ENCODE results near the gene OR2L8.
A peak's percentile ranks its signal among the peaks of the same experiment; 100 is the strongest.
"Not testable (repeated sequence)": the region's sequence is repeated elsewhere in the genome, so short reads cannot be mapped to it uniquely, and the experiment has no call there.

OR2L8 gene

GRCh38 chr1:247936415-247936814 is 12.2 kb upstream of the OR2L8 start:
- in situ Hi-C loops (cut with HindIII; ENCODE audit: low pct_unique_long_range_greater_than_20kb, low sequenced_read_pairs), result no loop called here
- no peak for DNase-seq (ENCODE audit: low read depth in 1 of 2, low spot score in 1 of 2)
- TF ChIP-seq JUND (IDR thresholded peaks at IDR 0.05; ENCODE audit: low read depth), result no peak

GRCh38 chr1:247936965-247937734 is 11.5 kb upstream of the OR2L8 start:
- peak; percentile 23 to 86 for DNase-seq (ENCODE audit: low read depth in 1 of 2, low spot score in 1 of 2)
- in situ Hi-C loops (cut with HindIII; ENCODE audit: low pct_unique_long_range_greater_than_20kb, low sequenced_read_pairs), result not testable (repeated sequence)

- in situ Hi-C loops (cut with HindIII; ENCODE audit: low pct_unique_long_range_greater_than_20kb, low sequenced_read_pairs), result no loop called here
- no peak for TF ChIP-seq JUND (IDR thresholded peaks at IDR 0.05; ENCODE audit: low read depth)
- no peak for DNase-seq (ENCODE audit: low read depth in 1 of 2, low spot score in 1 of 2)
Measured at GRCh38 chr1:247942624-247943023, 6.0 kb upstream of the OR2L8 start.

GRCh38 chr1:247953408-247953807 is 4.8 kb downstream of the OR2L8 start:
- no peak for DNase-seq (ENCODE audit: low read depth in 1 of 2, low spot score in 1 of 2)
- no peak for TF ChIP-seq JUND (IDR thresholded peaks at IDR 0.05; ENCODE audit: low read depth)
- in situ Hi-C loops (cut with HindIII; ENCODE audit: low pct_unique_long_range_greater_than_20kb, low sequenced_read_pairs), result no loop called here

- peak in 1 of 2 experiments; percentile 20 for DNase-seq (ENCODE audit: low read depth in 1 of 2, low spot score in 1 of 2)
- no peak for TF ChIP-seq JUND (IDR thresholded peaks at IDR 0.05; ENCODE audit: low read depth)
- in situ Hi-C loops (cut with HindIII; ENCODE audit: low pct_unique_long_range_greater_than_20kb, low sequenced_read_pairs), result no loop called here
Measured at GRCh38 chr1:247961791-247962190, 13.1 kb downstream of the OR2L8 start.

- no peak for TF ChIP-seq JUND (IDR thresholded peaks at IDR 0.05; ENCODE audit: low read depth)
- in situ Hi-C loops (cut with HindIII; ENCODE audit: low pct_unique_long_range_greater_than_20kb, low sequenced_read_pairs), result no loop called here
- DNase-seq (ENCODE audit: low read depth in 1 of 2, low spot score in 1 of 2), result no peak
Measured at GRCh38 chr1:247962911-247963588, 14.4 kb downstream of the OR2L8 start.

GRCh38 chr1:247964933-247965332 is 16.3 kb downstream of the OR2L8 start, which contains the start of gene OR2AK2:
Gene OR2AK2 (plus strand): TSS chr1:247965233. CDS start chr1:247965377, 144 bp downstream.
- DNase-seq (ENCODE audit: low read depth in 1 of 2, low spot score in 1 of 2), result no peak
- no peak for TF ChIP-seq JUND (IDR thresholded peaks at IDR 0.05; ENCODE audit: low read depth)
- in situ Hi-C loops (cut with HindIII; ENCODE audit: low pct_unique_long_range_greater_than_20kb, low sequenced_read_pairs), result no loop called here

- no peak for DNase-seq (ENCODE audit: low read depth in 1 of 2, low spot score in 1 of 2)
- in situ Hi-C loops (cut with HindIII; ENCODE audit: low pct_unique_long_range_greater_than_20kb, low sequenced_read_pairs), result no loop called here
- TF ChIP-seq JUND (IDR thresholded peaks at IDR 0.05; ENCODE audit: low read depth), result no peak
Measured at GRCh38 chr1:247966532-247967204, 18.0 kb downstream of the OR2L8 start.

- no peak for TF ChIP-seq JUND (IDR thresholded peaks at IDR 0.05; ENCODE audit: low read depth)
- no peak for DNase-seq (ENCODE audit: low read depth in 1 of 2, low spot score in 1 of 2)
- in situ Hi-C loops (cut with HindIII; ENCODE audit: low pct_unique_long_range_greater_than_20kb, low sequenced_read_pairs), result no loop called here
Measured at GRCh38 chr1:247992986-247993385, 44.3 kb downstream of the OR2L8 start.

GRCh38 chr1:247998811-247999210 is 50.2 kb downstream of the OR2L8 start:
- no peak for DNase-seq (ENCODE audit: low read depth in 1 of 2, low spot score in 1 of 2)
- TF ChIP-seq JUND (IDR thresholded peaks at IDR 0.05; ENCODE audit: low read depth), result no peak
- in situ Hi-C loops (cut with HindIII; ENCODE audit: low pct_unique_long_range_greater_than_20kb, low sequenced_read_pairs), result no loop called here
